Medulla oblongata (tissue), 1 donor: ENCODE data around the gene RIMS4.
A peak's percentile ranks its signal among the peaks of the same experiment; 100 is the strongest.

ENCODE experiments used
- DNase-seq: peaks from one replicate; pipeline ENCODE4 v3.0.0-alpha.2; 2015; ENCODE audit errors: extremely low spot score

Gene RIMS4

GRCh38 chr20:44762466-44763140 lies 47.7 kb downstream of the RIMS4 start:
- DNase-seq = no peak

- DNase-seq = no peak
These were observed 48.9 kb downstream of the RIMS4 start for GRCh38 chr20:44761423-44761822.

- no peak for DNase-seq
These were observed 50.8 kb downstream of the RIMS4 start for GRCh38 chr20:44759595-44759994.

GRCh38 chr20:44758247-44759101 lies 51.9 kb downstream of the RIMS4 start:
- DNase-seq = no peak

- no peak for DNase-seq
These were observed 53.4 kb downstream of the RIMS4 start for GRCh38 chr20:44756956-44757355.

GRCh38 chr20:44756011-44756688 lies 54.2 kb downstream of the RIMS4 start:
- no peak for DNase-seq

- no peak for DNase-seq
These were observed 55.8 kb downstream of the RIMS4 start for GRCh38 chr20:44754554-44754953.

GRCh38 chr20:44752099-44752931 lies 58.0 kb downstream of the RIMS4 start:
- no peak for DNase-seq

- DNase-seq = no peak
These were observed 60.1 kb downstream of the RIMS4 start for GRCh38 chr20:44750081-44750805.

GRCh38 chr20:44748005-44748370 lies 62.4 kb downstream of the RIMS4 start:
- no peak for DNase-seq

GRCh38 chr20:44747166-44748004 lies 63.0 kb downstream of the RIMS4 start:
- peak; percentile 65 for DNase-seq

GRCh38 chr20:44746367-44747165 lies 63.8 kb downstream of the RIMS4 start:
- no peak for DNase-seq

- DNase-seq = no peak
These were observed 64.6 kb downstream of the RIMS4 start, which contains the start of gene KCNK15 for GRCh38 chr20:44745598-44746366. Gene KCNK15 (plus strand): TSS chr20:44745865. CDS start chr20:44745911, 46 bp downstream.

- DNase-seq = no peak
These were observed 65.2 kb downstream of the RIMS4 start for GRCh38 chr20:44745122-44745597.

- no peak for DNase-seq
These were observed 66.3 kb downstream of the RIMS4 start for GRCh38 chr20:44743916-44744655.

- DNase-seq = no peak
These were observed 67.2 kb downstream of the RIMS4 start for GRCh38 chr20:44743080-44743701.
